ACHN (cell line): ENCODE measurements around the gene MYD88.
"Not testable (repeated sequence)": the region's sequence is repeated elsewhere in the genome, so short reads cannot be mapped to it uniquely, and the experiment has no call there.

Source experiments
- DNase-seq: peaks from one replicate; pipeline ENCODE4 v3.0.0-alpha.2; 2015
- in situ Hi-C: cut with HindIII; loops from 2 replicates; pipeline ENCODE4 v1.10.0; 2017; ENCODE audit warnings: low sequenced_read_pairs, low pct_ligation_motif_present, low pct_unique_long_range_greater_than_20kb

The MYD88 gene

DNA sequence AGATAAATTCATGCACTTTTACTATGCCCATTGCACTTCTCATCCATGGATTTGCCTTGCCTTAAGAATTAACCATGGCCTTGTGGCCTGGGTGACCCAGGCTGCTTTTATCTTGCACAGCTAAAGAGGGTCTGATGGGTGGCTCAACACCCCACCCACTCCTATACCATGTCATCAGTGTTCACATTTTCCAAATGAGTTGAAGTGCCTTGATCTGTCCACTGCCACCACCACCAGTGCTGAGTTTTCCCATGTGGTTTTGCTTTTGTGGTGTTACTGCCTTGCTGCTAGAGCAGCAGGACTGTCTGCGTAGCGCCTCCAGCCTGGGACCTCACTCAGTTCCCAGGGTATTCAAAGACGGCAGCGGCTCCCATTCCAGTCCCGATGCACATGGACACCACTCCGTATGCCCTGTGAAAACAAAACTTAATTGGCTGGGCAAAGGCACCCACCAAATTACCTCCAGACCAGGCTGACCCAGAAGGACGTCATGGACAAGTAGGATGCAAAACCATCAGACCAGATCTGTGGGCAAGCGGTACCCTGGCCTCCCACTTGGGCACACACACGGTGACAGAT, 15.7 kb upstream of the MYD88 start:
- in situ Hi-C loops, result no loop called here
- no peak for DNase-seq

- DNase-seq, result no peak
- in situ Hi-C loops, result no loop called here
Observed at GRCh38 chr3:38124324-38125122, 13.9 kb upstream of the MYD88 start.

GRCh38 chr3:38125305-38126120, 12.9 kb upstream of the MYD88 start:
- DNase-seq, result no peak
- in situ Hi-C loops, result no loop called here

DNA sequence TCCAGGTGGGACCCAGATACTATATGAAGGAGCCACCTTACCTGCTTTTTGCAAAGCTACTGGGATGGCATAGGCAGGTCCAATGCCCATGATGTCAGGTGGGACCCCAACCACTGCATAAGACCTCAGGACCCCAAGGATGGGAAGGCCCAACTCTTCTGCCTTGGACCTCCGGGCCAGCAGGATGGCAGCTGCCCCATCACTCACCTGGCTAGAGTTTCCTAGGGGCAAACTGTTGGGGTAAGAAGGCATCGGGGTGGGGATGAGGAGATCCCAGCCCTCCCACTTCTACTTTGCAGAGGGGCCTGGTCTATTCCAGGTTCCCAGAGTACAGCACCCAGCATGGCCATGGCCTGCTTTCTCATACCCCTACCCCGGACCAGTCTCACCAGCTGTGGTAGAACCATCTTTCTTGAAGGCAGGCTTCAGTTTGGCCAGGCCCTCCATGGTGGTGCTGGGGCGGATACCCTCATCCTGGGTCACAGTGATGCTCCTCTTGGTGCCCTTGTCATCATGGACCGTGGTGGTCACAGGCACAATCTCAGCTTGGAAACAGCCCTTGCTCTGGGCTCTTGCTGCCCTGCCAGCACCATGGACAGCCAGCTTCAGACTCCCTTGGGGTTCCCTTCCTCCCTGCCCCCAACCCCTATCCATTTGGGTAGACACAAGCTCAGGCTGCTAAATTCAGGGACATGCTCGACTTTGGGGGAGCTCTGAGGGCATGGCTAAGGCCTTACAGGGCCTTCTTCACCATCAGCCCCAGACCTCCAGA, 12.2 kb upstream of the MYD88 start:
- DNase-seq, result no peak
- in situ Hi-C loops, result no loop called here

- no peak for DNase-seq
- in situ Hi-C loops, result no loop called here
Observed at GRCh38 chr3:38127611-38128302, 10.7 kb upstream of the MYD88 start.

DNA sequence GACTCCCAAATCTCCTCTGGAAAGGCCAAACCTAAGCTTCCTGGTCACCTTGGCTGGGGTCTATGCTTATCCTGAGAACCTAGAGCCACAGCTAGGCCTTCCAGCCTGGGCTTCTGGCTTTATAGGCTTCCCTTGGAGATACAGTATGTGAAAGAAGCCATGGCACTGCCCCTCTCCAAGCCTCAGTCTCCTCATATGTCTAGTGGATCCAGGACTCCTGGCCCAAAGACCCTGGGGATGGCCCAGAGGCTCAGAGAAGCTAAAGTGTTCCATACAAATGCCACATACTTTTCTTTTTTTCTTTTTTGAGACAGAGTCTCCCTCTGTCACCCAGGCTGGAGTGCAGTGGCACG, 10.2 kb upstream of the MYD88 start:
- in situ Hi-C loops, result no loop called here
- DNase-seq, result no peak

GRCh38 chr3:38129058-38129457, 9.4 kb upstream of the MYD88 start:
- DNase-seq, result no peak
- in situ Hi-C loops, result no loop called here

DNA sequence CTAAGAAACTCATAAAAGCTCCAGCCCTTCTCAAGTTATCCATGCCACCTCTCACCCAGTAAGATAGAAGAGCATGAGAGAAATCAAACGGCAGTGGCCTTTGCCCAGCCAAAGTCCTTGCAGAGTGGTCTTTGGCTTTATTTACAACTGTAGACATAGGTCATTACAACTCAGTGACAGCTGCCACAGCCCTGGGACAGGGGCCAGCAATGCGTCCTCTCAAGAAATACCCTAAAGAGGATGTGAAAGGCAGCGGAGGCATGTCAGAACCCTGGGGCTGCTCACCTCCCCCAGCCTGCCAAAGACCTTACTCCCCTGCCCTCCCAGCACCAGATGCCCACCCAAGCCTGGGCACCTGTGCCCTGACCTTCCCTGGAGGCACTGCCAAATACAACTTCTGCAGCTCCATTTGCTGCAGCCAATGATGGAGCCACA, 7.8 kb upstream of the MYD88 start:
- DNase-seq, result no peak
- in situ Hi-C loops, result no loop called here

DNA sequence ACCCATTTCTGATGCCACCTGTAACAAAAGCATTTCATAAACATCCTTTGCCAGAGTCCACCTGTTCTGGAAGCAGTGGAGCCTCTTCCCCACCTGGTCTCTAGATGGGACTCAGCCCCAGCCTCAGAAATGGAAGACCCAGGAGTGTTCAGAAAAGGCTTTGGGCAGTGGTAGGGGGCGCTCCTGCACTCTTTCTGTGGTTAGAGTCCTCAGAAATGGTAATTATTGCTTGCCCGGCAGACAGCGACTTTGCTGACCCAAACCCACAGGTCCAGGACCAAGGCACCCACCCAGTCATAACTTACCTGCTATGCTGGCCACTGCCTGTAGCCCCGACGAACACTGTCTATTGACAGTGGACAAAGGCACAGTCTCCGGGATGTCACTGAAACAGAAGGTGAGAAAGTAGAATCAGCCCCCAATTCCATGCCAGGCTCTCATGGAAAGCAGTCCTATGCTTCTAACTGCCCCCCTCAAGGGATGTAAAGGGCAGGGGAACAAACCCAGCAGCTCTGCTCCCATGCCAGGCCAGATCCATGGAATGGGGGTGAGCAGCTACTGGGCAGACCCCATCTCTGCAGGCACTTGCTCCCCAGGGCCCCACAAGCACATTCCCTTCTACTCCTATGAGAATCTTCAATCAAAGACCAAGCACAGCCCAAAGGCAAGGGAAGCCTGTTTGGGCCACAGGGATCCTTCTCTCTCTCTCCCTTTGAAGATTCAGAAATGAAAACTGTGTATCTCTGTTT, 6.7 kb upstream of the MYD88 start:
- DNase-seq, result peak; percentile 27
- in situ Hi-C loops, result no loop called here

GRCh38 chr3:38133209-38133556, 5.3 kb upstream of the MYD88 start:
- in situ Hi-C loops, result no loop called here
- no peak for DNase-seq

DNA sequence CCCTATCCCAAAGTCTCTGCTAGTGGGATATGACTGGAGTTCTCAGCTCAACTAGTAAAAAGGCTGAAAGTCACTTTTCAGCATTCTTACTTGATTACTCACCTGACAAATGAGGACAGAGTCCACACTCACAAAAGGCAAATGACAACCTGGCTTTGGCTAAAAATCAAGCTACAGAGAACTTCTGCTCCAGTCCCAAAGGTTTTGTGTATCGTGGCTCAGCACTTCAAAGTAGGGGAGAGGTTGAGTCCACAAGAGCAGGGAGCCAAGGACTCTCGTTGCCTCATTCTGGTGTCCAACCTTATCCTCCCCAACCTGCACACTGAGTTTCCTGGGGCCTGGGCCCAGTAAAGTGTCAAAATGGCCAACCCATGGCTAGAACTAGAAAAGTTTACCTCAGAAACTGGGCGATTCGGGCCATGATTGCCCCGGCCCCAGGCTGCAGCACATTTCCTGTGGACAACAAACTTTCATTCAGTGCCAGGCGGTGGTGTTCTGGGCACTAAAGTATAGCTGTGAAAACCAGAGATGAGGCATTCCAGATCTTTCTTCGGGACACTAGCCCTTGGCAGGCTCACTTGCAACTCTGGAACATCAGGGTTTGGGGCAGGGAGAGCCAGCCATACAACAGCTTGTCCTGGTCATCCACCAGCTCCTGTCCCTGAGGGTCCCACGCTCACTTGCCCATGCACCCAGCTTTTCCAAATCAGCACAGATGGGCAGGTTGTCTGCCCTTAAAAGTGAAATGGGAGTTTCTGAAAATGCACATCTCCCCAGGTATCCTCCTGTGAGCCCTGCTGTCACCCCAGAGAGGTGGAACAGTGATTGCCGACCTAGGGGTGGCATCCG, 4.7 kb upstream of the MYD88 start:
- in situ Hi-C loops, result no loop called here
- no peak for DNase-seq

DNA sequence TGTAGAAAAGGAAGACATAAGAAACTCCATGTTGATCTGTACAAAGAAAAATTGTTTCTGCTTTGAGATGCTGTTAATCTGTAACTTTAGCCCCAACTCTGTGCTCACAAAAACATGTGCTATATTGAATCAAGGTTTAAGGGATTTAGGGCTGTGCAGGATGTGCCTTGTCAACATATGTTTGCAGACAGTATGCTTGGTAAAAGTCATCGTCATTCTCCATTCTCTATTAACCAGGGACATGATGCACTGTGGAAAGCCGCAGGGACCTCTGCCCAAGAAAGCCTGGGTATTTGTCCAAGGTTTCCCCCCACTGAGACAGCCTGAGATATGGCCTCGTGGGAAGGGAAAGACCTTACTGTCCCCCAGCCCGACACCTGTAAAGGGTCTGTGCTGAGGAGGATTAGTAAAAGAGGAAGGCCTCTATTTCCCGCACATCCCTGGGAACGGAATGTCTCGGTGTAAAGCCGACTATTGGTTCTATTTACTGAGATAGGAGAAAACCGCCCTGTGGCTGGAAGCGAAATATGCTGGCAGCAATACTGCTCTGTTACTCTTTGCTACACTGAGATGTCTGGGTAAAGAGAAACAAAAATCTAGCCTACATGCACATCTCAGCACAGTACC, 3.8 kb upstream of the MYD88 start:
- in situ Hi-C loops, DNase-seq: not testable (repeated sequence)

DNA sequence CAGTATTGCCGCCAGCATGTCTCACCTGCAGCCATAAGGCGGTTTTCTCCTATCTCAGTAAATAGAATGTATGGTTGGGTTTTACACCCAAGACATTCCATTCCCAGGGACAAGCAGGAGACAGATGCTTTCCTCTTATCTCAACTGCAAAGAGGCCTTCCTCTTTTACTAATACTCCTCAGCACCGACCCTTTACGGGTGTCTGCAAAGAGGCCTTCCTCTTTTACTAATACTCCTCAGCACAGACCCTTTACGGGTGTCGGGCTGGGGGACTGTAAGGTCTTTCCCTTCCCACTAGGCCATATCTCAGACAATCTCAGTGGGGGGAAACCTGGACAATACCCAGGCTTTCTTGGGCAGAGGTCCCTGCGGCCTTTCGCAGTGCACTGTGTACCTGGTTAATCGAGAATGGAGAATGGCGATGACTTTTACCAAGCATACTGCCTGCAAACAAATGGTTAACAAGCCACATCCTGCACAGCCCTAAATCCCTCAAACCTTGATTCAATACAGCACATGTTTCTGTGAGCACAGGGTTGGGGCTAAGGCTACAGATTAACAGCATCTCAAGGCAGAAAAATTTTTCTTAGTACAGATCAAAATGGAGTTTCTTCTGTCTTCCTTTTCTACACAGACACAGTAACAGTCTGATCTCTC, 2.7 kb upstream of the MYD88 start:
- in situ Hi-C loops, DNase-seq: not testable (repeated sequence)

DNA sequence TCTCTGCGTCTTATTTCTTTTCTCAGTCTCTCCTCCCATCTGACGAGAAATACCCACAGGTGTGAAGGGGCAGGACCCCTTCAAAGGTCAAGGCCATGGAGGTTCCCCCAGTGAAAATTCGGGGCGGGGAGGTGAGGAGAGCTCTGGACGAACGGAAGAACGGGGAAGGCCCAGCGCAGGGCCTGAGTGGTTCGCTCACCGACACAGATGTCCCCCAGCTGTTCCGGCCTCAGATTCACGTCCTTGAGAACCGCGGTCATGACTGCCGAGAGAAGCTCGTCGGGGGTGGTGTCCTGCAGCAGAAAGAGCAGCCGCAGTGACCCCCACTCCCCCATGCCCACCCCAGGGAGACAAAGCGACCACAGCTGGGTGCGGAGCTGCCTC, 2.1 kb upstream of the MYD88 start:
- in situ Hi-C loops, result no loop called here

DNA sequence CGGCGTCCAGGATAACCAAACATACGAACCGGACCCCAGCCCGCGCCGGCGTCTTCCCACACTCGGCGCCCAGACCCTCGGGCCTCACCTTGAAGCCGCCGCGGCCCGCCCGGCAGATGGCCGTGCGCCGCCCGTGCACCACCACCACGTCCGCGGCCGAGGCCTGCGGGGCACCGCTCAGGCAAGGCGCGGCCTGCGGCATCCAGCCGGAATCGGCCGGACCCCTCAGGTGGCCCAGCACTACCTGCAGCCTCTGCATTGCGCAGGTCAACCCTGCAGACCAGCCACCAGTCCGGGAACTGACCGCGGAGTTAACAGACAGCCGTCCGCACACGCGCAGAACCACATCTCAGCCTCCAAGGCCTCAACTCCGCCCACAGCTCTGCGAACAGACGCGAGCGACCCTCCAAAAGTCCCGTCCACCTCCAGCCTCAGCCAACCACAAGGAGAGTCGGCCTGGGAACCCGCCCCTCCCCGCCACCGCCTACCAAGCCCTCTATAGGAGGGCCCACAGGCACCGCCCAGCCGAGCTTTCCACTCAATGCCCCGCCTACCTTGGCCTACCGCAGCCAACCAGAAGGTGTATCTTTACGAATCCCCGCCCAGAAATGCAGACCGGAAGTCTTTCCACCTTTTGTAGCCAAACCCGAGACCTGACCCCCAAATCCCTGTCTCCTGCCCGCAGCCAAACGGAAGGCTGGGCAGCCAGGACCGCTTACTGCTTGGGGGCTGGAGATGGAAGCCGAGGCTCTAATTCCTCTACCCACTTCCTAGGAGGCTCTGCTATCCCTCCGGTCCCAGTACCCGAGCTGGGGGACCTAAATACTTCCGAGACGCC, 1.5 kb upstream of the MYD88 start, which contains the start of gene ACAA1:
TSS of gene ACAA1 (minus strand) at position 351 of the 838 bp plus-strand sequence. CDS start at position 259, 92 bp downstream.
- peak; percentile 98 for DNase-seq
- in situ Hi-C loops, result no loop called here

More for the DNA sequence above, 2.1 kb upstream of the MYD88 start:
- no peak for DNase-seq
